T-helper 1 cell treated with Interleukin-12 subunit alpha and Interleukin-12 subunit beta and Interleukin-4 antibody, amounts not matched to agents 30 μg/mL and 1 μg/mL, for 36 hours (primary cell): ENCODE data around the gene SDC1.
"Not testable (repeated sequence)": the region's sequence is repeated elsewhere in the genome, so short reads cannot be mapped to it uniquely, and the experiment has no call there.

Source experiments
- H3K27ac Mint-ChIP-seq: one replicate; pipeline ENCODE4 v1.8.0; 2021; ENCODE audit warnings: mild to moderate bottlenecking, mixed read lengths
- H3K27me3 Mint-ChIP-seq: one replicate; pipeline ENCODE4 v1.8.0; 2021; ENCODE audit warnings: low read depth, mixed read lengths
- H3K36me3 Mint-ChIP-seq: one replicate; pipeline ENCODE4 v1.8.0; 2021; ENCODE audit warnings: low read depth, mixed read lengths
- H3K4me1 Mint-ChIP-seq: one replicate; pipeline ENCODE4 v1.8.0; 2021; ENCODE audit warnings: low read depth, mixed read lengths
- H3K4me3 Mint-ChIP-seq: one replicate; pipeline ENCODE4 v1.8.0; 2021; ENCODE audit warnings: mild to moderate bottlenecking, moderate library complexity, mixed read lengths
- H3K9me3 Mint-ChIP-seq: one replicate; pipeline ENCODE4 v1.8.0; 2021; ENCODE audit warnings: mixed read lengths

The SDC1 gene

GRCh38 chr2:20236496-20236895, 11.6 kb upstream of the SDC1 start:
- no peaks in the 10 kb centered on the region for H3K9me3 Mint-ChIP-seq
- peaks cover 29% of the 10 kb centered on the region for H3K27me3 Mint-ChIP-seq
- H3K36me3 Mint-ChIP-seq, result no peaks in the 10 kb centered on the region
- H3K4me3 Mint-ChIP-seq, result no peak overlapping the region
- H3K27ac Mint-ChIP-seq, result no peak overlapping the region
- H3K4me1 Mint-ChIP-seq, result no peaks in the 10 kb centered on the region

GRCh38 chr2:20235655-20236305, 10.8 kb upstream of the SDC1 start:
- Mint-ChIP-seq H3K9me3 (no peaks in the 10 kb centered on the region), H3K27me3 (peaks cover 28% of the 10 kb centered on the region), H3K4me3 (no peak overlapping the region), H3K27ac (no peak overlapping the region), H3K36me3 (no peaks in the 10 kb centered on the region), H3K4me1 (no peaks in the 10 kb centered on the region)

GRCh38 chr2:20234597-20234996, 9.7 kb upstream of the SDC1 start:
- H3K9me3 Mint-ChIP-seq, H3K36me3 Mint-ChIP-seq, H3K27ac Mint-ChIP-seq, H3K4me3 Mint-ChIP-seq, H3K4me1 Mint-ChIP-seq: not testable (repeated sequence)
- peaks cover 28% of the 10 kb centered on the region for H3K27me3 Mint-ChIP-seq

- no peaks in the 10 kb centered on the region for H3K36me3 Mint-ChIP-seq
- no peaks in the 10 kb centered on the region for H3K9me3 Mint-ChIP-seq
- H3K4me3 Mint-ChIP-seq, result no peak overlapping the region
- no peak overlapping the region for H3K27ac Mint-ChIP-seq
- H3K4me1 Mint-ChIP-seq, result no peaks in the 10 kb centered on the region
- H3K27me3 Mint-ChIP-seq, result peaks cover 32% of the 10 kb centered on the region
Observed at GRCh38 chr2:20232837-20233207, 7.9 kb upstream of the SDC1 start.

GRCh38 chr2:20231598-20232026, 6.7 kb upstream of the SDC1 start:
- no peaks in the 10 kb centered on the region for H3K9me3 Mint-ChIP-seq
- H3K27me3 Mint-ChIP-seq, result peaks cover 30% of the 10 kb centered on the region
- no peaks in the 10 kb centered on the region for H3K4me1 Mint-ChIP-seq
- H3K36me3 Mint-ChIP-seq, result no peaks in the 10 kb centered on the region
- no peak overlapping the region for H3K4me3 Mint-ChIP-seq
- no peak overlapping the region for H3K27ac Mint-ChIP-seq

GRCh38 chr2:20231159-20231558, 6.2 kb upstream of the SDC1 start:
- peaks cover 32% of the 10 kb centered on the region for H3K27me3 Mint-ChIP-seq
- H3K9me3 Mint-ChIP-seq, result no peaks in the 10 kb centered on the region
- H3K36me3 Mint-ChIP-seq, result no peaks in the 10 kb centered on the region
- no peak overlapping the region for H3K4me3 Mint-ChIP-seq
- H3K4me1 Mint-ChIP-seq, result no peaks in the 10 kb centered on the region
- H3K27ac Mint-ChIP-seq, result no peak overlapping the region

GRCh38 chr2:20230114-20230425, 5.1 kb upstream of the SDC1 start:
- Mint-ChIP-seq H3K9me3 (no peaks in the 10 kb centered on the region), H3K36me3 (no peaks in the 10 kb centered on the region), H3K4me1 (peaks cover 2% of the 10 kb centered on the region), H3K4me3 (no peak overlapping the region), H3K27me3 (peaks cover 41% of the 10 kb centered on the region), H3K27ac (no peak overlapping the region)

GRCh38 chr2:20229322-20230113, 4.6 kb upstream of the SDC1 start:
- Mint-ChIP-seq H3K27ac (no peak overlapping the region), H3K4me1 (peaks cover 2% of the 10 kb centered on the region), H3K4me3 (no peak overlapping the region), H3K36me3 (no peaks in the 10 kb centered on the region), H3K9me3 (no peaks in the 10 kb centered on the region), H3K27me3 (peaks cover 41% of the 10 kb centered on the region)

GRCh38 chr2:20227894-20228505, 3.1 kb upstream of the SDC1 start:
- Mint-ChIP-seq H3K4me3 (no peak overlapping the region), H3K4me1 (peaks cover 2% of the 10 kb centered on the region), H3K36me3 (no peaks in the 10 kb centered on the region), H3K27ac (no peak overlapping the region), H3K27me3 (peaks cover 42% of the 10 kb centered on the region), H3K9me3 (no peaks in the 10 kb centered on the region)

- Mint-ChIP-seq H3K27me3 (peaks cover 54% of the 10 kb centered on the region), H3K4me1 (peaks cover 2% of the 10 kb centered on the region), H3K36me3 (no peaks in the 10 kb centered on the region), H3K9me3 (no peaks in the 10 kb centered on the region), H3K4me3 (peak overlapping the region; percentile 21), H3K27ac (no peak overlapping the region)
Observed at GRCh38 chr2:20226152-20226545, 1.2 kb upstream of the SDC1 start.

GRCh38 chr2:20225294-20226151, 593 bp upstream of the SDC1 start:
- peak overlapping the region; percentile 60 for H3K4me3 Mint-ChIP-seq
- no peaks in the 10 kb centered on the region for H3K9me3 Mint-ChIP-seq
- no peak overlapping the region for H3K27ac Mint-ChIP-seq
- H3K27me3 Mint-ChIP-seq, result peaks cover 61% of the 10 kb centered on the region
- H3K36me3 Mint-ChIP-seq, result no peaks in the 10 kb centered on the region
- peaks cover 2% of the 10 kb centered on the region for H3K4me1 Mint-ChIP-seq

GRCh38 chr2:20224164-20224715, 690 bp downstream of the SDC1 start:
- Mint-ChIP-seq H3K4me1 (peaks cover 2% of the 10 kb centered on the region), H3K9me3 (no peaks in the 10 kb centered on the region), H3K27me3 (peaks cover 62% of the 10 kb centered on the region), H3K36me3 (no peaks in the 10 kb centered on the region), H3K27ac (no peak overlapping the region), H3K4me3 (no peak overlapping the region)

GRCh38 chr2:20223407-20224163, 1.3 kb downstream of the SDC1 start:
- Mint-ChIP-seq H3K36me3 (no peaks in the 10 kb centered on the region), H3K4me1 (peaks cover 2% of the 10 kb centered on the region), H3K4me3 (no peak overlapping the region), H3K9me3 (no peaks in the 10 kb centered on the region), H3K27ac (no peak overlapping the region), H3K27me3 (peaks cover 57% of the 10 kb centered on the region)
